RWPE2 (cell line): ENCODE data around the gene ABI1.
"Not testable (repeated sequence)": the region's sequence is repeated elsewhere in the genome, so short reads cannot be mapped to it uniquely, and the experiment has no call there.

ENCODE experiments used
- ATAC-seq: fragments of 200-7000 bp; cut with Tn5 transposase; 3 replicates; pipeline ENCODE4 v1.9.1; 2021; ENCODE audit warnings: low read depth
- DNase-seq: peaks from one replicate; pipeline ENCODE4 v3.0.0-alpha.2; 2020; ENCODE audit warnings: low spot score
- H3K27ac ChIP-seq: fragments of 450-650 bp; 2 replicates; pipeline ENCODE4 v1.5.1; 2017; ENCODE audit warnings: mild to moderate bottlenecking; ENCODE audit not compliant: poor library complexity, severe bottlenecking
- H3K27me3 ChIP-seq: fragments of 250-450 bp; sonication (Bioruptor Pico); 2 replicates; pipeline ENCODE4 v1.5.1; 2021; ENCODE audit warnings: mild to moderate bottlenecking, moderate library complexity; ENCODE audit not compliant: insufficient read depth, poor library complexity, severe bottlenecking
- H3K36me3 ChIP-seq: fragments of 250-450 bp; sonication (Bioruptor Pico); 2 replicates; pipeline ENCODE4 v1.5.1; 2020; ENCODE audit warnings: low read depth, mild to moderate bottlenecking, moderate library complexity
- H3K4me1 ChIP-seq: fragments of 250-450 bp; sonication (Bioruptor Pico); 2 replicates; pipeline ENCODE4 v1.5.1; 2021; ENCODE audit warnings: mild to moderate bottlenecking, moderate library complexity; ENCODE audit not compliant: insufficient read depth, poor library complexity, severe bottlenecking
- H3K4me3 ChIP-seq: fragments of 250-450 bp; sonication (Bioruptor Pico); 2 replicates; pipeline ENCODE4 v1.5.1; 2021; ENCODE audit warnings: mild to moderate bottlenecking, moderate library complexity; ENCODE audit not compliant: severe bottlenecking
- H3K9me3 ChIP-seq: fragments of 250-450 bp; sonication (Bioruptor Pico); 2 replicates; pipeline ENCODE4 v1.5.1; 2021; ENCODE audit warnings: mild to moderate bottlenecking, moderate library complexity; ENCODE audit not compliant: severe bottlenecking
- CTCF ChIP-seq: fragments of 450-650 bp; IDR thresholded peaks from one replicate; pipeline ENCODE4 v1.5.1; 2017; ENCODE audit warnings: mild to moderate bottlenecking, moderate library complexity; ENCODE audit not compliant: poor library complexity, severe bottlenecking

ABI1 gene

GRCh38 chr10:26860443-26861204 is at the start of gene ABI1:
TSS of gene ABI1 (minus strand) at chr10:26860958. CDS start at chr10:26860863, 95 bp downstream.
- H3K4me3 ChIP-seq: peak within 1 kb of the TSS; percentile 95
- H3K27me3 ChIP-seq: no peaks in the 10 kb centered on the region
- H3K9me3 ChIP-seq: no peaks in the 10 kb centered on the region
- ATAC-seq (peak; percentile 84), DNase-seq (peak; percentile 98)
- H3K36me3 ChIP-seq: no peaks in the 10 kb centered on the region
- no peak for TF ChIP-seq CTCF
- H3K27ac ChIP-seq: peak within 1 kb of the TSS; percentile 87
- H3K4me1 ChIP-seq: peaks cover 7% of the 10 kb centered on the region

- TF ChIP-seq CTCF: no peak
- ATAC-seq (no peak), DNase-seq (no peak)
- Histone ChIP-seq H3K27ac (no peak overlapping the region), H3K9me3 (no peaks in the 10 kb centered on the region), H3K4me1 (no peaks in the 10 kb centered on the region), H3K36me3 (no peaks in the 10 kb centered on the region), H3K4me3 (no peak overlapping the region), H3K27me3 (no peaks in the 10 kb centered on the region)
These were observed 49.0 kb upstream of the ABI1 start for GRCh38 chr10:26909753-26910152.

GRCh38 chr10:26905253-26905781 is 44.6 kb upstream of the ABI1 start:
- DNase-seq, H3K36me3 ChIP-seq, H3K27me3 ChIP-seq, H3K4me1 ChIP-seq, H3K9me3 ChIP-seq, H3K4me3 ChIP-seq, H3K27ac ChIP-seq, ATAC-seq: not testable (repeated sequence)

DNA sequence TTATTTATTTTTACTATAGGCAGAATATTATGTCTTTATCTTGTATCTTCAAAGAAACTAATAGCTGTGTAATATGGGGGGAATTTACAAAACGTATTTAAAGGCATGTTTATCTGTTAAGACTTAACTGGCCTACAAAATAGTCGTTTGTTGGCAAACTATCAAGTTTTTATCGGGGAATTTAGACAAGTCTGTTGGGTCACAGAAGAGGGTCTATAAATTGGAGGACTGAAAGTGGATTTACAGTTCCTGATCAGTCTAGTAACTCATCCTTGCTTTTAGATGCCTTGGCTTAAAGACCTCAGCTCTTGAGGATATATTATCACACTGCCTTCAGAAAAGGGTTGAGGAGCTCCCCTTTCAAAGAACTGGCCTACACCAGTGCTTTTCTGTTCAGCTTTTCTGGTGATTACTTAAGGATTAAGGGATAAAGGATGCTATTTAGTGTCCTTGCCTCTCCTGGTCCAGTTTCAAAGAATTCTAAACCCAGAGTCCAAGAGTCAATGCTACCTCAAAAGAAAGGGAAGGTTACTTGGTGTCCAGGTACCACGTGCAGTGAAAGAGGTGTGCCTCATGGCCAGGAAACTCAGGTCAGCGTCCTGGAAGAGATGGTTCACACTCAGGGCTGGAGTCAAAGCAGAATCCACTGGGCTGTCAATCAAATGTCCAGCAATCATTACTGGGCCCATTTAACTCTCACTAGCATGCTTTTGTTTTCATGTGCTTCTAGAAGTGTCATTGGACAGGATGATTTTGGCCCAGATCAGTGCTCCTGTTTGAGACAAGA is 42.9 kb upstream of the ABI1 start:
- no peak for DNase-seq
- Histone ChIP-seq H3K9me3 (no peaks in the 10 kb centered on the region), H3K4me3 (no peak overlapping the region), H3K27ac (no peak overlapping the region), H3K27me3 (no peaks in the 10 kb centered on the region), H3K4me1 (no peaks in the 10 kb centered on the region), H3K36me3 (no peaks in the 10 kb centered on the region)
- TF ChIP-seq CTCF: no peak
- ATAC-seq: no peak

- not testable (repeated sequence) for H3K4me1 ChIP-seq, H3K27ac ChIP-seq, H3K4me3 ChIP-seq, ATAC-seq, H3K9me3 ChIP-seq, H3K36me3 ChIP-seq, H3K27me3 ChIP-seq, DNase-seq
These were observed 31.7 kb upstream of the ABI1 start for GRCh38 chr10:26892306-26892923.
